ENCODE results near the gene KCNJ8. TPM values are rescaled to one million over a fixed set of nuclear protein-coding genes. Genes with fewer than 3 reads are reported as not detected.

Gene KCNJ8
- total RNA-seq, 2 donors from 2014 or later, result not detected

DNA sequence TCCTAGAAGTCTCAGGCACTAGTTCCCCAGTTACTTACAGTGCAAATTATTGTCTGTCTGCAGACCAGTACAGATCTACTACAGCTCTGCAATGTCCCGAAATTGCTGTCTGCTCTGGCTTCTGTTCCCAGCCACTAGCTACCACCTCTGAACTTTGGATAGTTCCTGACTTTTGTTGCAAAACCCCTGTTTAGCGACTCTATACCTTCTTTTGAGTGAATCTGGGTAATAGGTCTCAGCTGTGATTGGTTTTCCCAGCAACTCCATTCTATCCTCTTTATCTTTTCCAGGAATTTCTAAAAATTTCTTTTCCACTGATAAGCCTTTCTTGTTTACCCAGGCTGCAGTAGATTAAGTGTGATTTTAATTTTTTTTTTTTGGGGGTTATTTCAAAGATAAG lies 16.8 kb downstream of the KCNJ8 start:
- Mint-ChIP-seq H3K36me3 (no peaks in the 10 kb centered on the region), H3K27ac (no peak overlapping the region), H3K9me3 (peaks cover 0 to 2% of the 10 kb centered on the region in 2 donors)
- DNase-seq (ENCODE audit: low spot score in 2 of 2), result no peak
- no peak for ATAC-seq

DNA sequence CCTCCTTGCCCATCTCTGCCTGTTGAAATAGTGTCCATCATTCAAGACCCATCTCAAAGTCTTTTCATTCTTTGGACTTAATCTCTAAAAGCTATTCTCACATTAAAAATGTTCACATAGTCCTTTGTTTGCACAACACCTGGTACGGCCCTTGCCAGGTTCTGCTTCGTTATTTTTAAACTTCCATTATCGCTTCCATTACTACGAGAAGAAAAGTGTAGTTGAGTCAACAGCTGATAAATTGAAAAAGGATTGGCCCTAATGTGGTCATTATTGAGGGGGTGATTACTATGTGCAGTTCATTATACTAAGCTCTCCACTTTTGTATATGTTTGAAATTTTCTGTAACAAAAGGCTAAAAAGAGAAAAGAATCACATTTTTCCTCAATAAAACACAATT lies 17.8 kb downstream of the KCNJ8 start:
- Mint-ChIP-seq H3K27ac (no peak overlapping the region), H3K36me3 (no peaks in the 10 kb centered on the region), H3K9me3 (peaks cover 0 to 2% of the 10 kb centered on the region in 2 donors)
- ATAC-seq (no peak), DNase-seq (ENCODE audit: low spot score in 2 of 2) (no peak)

GRCh38 chr12:21751517-21751916 lies 23.0 kb downstream of the KCNJ8 start:
- Mint-ChIP-seq H3K27ac (no peak overlapping the region), H3K9me3 (peaks cover 0 to 7% of the 10 kb centered on the region in 2 donors), H3K36me3 (peaks cover 0 to 9% of the 10 kb centered on the region in 2 donors)
- ATAC-seq, result no peak
- DNase-seq (ENCODE audit: low spot score in 2 of 2), result no peak

DNA sequence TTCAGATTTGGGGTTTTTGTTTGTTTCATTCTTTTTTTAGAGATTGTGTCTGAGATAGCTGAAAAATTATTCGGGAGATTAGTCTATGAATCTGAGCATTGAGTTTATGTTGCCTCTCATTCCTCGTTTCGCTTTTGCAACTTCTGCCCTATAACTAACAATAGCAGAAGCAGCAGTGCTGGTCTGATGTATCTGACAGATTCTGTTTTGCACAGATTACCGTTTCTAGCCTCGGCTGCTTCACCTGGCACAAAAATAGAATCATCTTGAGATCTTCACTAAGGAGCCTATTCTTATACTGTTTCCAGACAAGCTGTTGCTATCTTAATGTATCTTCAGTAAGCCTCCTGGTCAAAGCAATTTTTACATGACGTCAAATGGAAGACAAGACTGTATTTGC lies 29.2 kb downstream of the KCNJ8 start:
- Mint-ChIP-seq H3K9me3 (peaks cover 4 to 14% of the 10 kb centered on the region in 2 donors), H3K36me3 (peaks cover 6 to 28% of the 10 kb centered on the region in 2 donors), H3K27ac (no peak overlapping the region)
- no peak for ATAC-seq
- DNase-seq (ENCODE audit: low spot score in 2 of 2), result no peak

DNA sequence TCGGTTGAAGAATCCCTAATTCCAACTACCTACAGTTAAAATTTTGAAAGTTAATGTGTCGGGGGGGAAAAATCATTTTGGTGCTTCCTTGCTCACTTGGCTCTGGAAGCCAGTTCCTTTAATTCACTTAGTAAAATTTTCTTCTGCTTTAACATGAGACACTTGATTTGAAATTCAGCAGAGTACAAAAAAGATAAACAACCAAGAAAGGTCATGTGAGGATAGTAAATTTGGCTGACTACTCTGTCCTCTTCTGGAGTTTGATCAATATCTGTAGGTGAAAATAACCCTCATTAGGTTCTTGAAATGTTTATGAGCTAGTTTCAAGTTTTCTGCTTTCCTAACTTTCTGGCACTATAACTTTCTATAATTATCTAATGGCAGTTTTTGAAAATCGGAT lies 43.4 kb downstream of the KCNJ8 start:
- DNase-seq (ENCODE audit: low spot score in 2 of 2), result no peak
- H3K36me3 Mint-ChIP-seq, result no peaks in the 10 kb centered on the region
- H3K27ac Mint-ChIP-seq, result no peak overlapping the region
- H3K9me3 Mint-ChIP-seq, result no peaks in the 10 kb centered on the region
- ATAC-seq, result no peak

GRCh38 chr12:21725731-21726130 lies 48.8 kb downstream of the KCNJ8 start:
- H3K36me3 Mint-ChIP-seq, result no peaks in the 10 kb centered on the region
- DNase-seq (ENCODE audit: low spot score in 2 of 2), result no peak
- no peak overlapping the region for H3K27ac Mint-ChIP-seq
- ATAC-seq, result no peak
- no peaks in the 10 kb centered on the region for H3K9me3 Mint-ChIP-seq

- DNase-seq (ENCODE audit: low spot score in 2 of 2), result no peak
- Mint-ChIP-seq H3K36me3 (no peaks in the 10 kb centered on the region), H3K27ac (no peak overlapping the region), H3K9me3 (no peaks in the 10 kb centered on the region)
- no peak for ATAC-seq
Observed at GRCh38 chr12:21718944-21719650, 55.4 kb downstream of the KCNJ8 start.

DNA sequence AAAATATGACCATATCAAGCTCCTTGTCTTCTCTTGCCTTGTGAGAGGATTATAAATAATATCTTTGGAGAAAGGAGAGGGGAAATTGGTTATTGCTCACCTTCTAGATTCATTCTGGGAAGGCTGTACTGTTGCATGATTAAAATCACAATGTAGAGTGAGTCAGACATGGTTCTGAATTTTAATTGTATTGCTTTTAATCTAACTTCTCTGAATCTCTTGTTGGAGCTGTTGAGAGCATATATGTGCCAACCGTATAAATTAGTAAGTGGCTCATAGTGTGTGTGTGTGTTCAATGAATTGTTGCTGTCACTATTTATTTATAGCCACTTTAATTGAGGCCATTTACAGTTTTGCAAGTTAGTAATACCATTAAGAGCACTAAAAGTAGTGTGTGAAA lies 56.1 kb downstream of the KCNJ8 start:
- Mint-ChIP-seq H3K27ac (no peak overlapping the region), H3K36me3 (no peaks in the 10 kb centered on the region), H3K9me3 (no peaks in the 10 kb centered on the region)
- DNase-seq (ENCODE audit: low spot score in 2 of 2) (no peak), ATAC-seq (no peak)

GRCh38 chr12:21717767-21718166 lies 56.7 kb downstream of the KCNJ8 start:
- Mint-ChIP-seq H3K36me3 (no peaks in the 10 kb centered on the region), H3K9me3 (no peaks in the 10 kb centered on the region), H3K27ac (no peak overlapping the region)
- DNase-seq (ENCODE audit: low spot score in 2 of 2) (no peak), ATAC-seq (no peak)

DNA sequence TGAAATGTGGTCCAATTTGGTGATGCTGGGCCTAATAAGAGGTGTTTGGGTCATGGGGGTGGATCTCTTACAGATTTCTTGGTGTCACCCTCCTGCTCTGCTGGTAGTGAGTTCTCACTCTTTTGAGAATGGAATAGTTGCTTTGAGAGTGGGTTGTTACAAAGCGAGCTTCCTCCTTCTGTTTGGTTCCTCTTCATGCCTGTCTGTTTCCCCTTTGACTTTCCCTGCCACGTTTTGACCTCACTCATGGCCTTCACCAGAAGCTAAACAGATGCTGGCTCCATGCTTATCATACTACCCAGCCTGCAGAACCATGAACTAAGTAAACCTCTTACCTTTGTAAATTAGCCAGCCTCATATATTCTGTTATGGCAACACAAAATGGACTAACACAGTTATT lies 59.1 kb downstream of the KCNJ8 start:
- no peak for ATAC-seq
- no peak overlapping the region for H3K27ac Mint-ChIP-seq
- no peaks in the 10 kb centered on the region for H3K36me3 Mint-ChIP-seq
- DNase-seq (ENCODE audit: low spot score in 2 of 2), result no peak
- H3K9me3 Mint-ChIP-seq, result no peaks in the 10 kb centered on the region

Other genes with a start within 250 kb of the KCNJ8 start
- gene SPX, start 248.4 kb downstream of the KCNJ8 start, total RNA-seq, result under 1 TPM; 0.30 to 0.39 TPM
- not detected for gene GYS2, start 169.9 kb downstream of the KCNJ8 start, total RNA-seq
- gene LDHB, start 116.9 kb downstream of the KCNJ8 start, total RNA-seq, result 1,000 to 10,000 TPM; 1,506 to 1,689 TPM
- gene ABCC9, start 166.7 kb upstream of the KCNJ8 start, total RNA-seq, result not detected

All from activated naive CD4-positive, alpha-beta T cell treated with anti-CD3 and anti-CD28 coated beads, Interleukin-2, amount 50 U/mL, for 72 hours (primary cell).